ENCODE measurements around the gene PPP2R5A. TPM values are rescaled to one million over a fixed set of nuclear protein-coding genes. Genes with fewer than 3 reads are reported as not detected.

The PPP2R5A gene
- total and polyA plus RNA-seq, 2 of the 8 experiments (the other 6 are each of a cell fraction or from before 2014, with no cell fraction given): 14.6 to 36.3 TPM

- Histone ChIP-seq H2BK5ac (ENCODE audit: low read depth, low read length) (no peak overlapping the region), H3K14ac (ENCODE audit: insufficient read length) (no peak overlapping the region), H3K36me3 (ENCODE audit: control insufficient read depth in 2 of 4, insufficient read depth in 4 of 4, low read length in 3 of 4) (no peaks in the 10 kb centered on the region; a peak in 1 of 8 replicates), H3K4me2 (ENCODE audit: insufficient read depth in 1 of 2, low read depth in 2 of 2, low read length in 2 of 2) (no peak overlapping the region), H3K9me3 (ENCODE audit: insufficient read depth in 2 of 2, low read depth in 1 of 2, low read length in 1 of 2) (no peaks in the 10 kb centered on the region), H3K56ac (replicated peaks; ENCODE audit: insufficient read length, low read depth, low read length) (no peak overlapping the region), H4K91ac (replicated peaks; ENCODE audit: insufficient read length, low read length) (no peak overlapping the region), H3K9ac (replicated peaks in 1 of 4; ENCODE audit: extremely low read depth in 1 of 4, low read depth in 3 of 4, low read length in 3 of 4) (no peak overlapping the region), H4K8ac (ENCODE audit: extremely low read depth, insufficient read depth, low read length) (no peak overlapping the region), H3K79me2 (ENCODE audit: control insufficient read depth in 1 of 2, insufficient read depth in 2 of 2, low read length in 2 of 2) (peaks cover 0 to 74% of the 10 kb centered on the region in 2 experiments; a peak in 2 of 4 replicates), H3K23me2 (ENCODE audit: low read depth, low read length) (no peaks in the 10 kb centered on the region), H3K4me1 (replicated peaks in 1 of 4; ENCODE audit: control insufficient read depth in 3 of 4, insufficient read depth in 4 of 4, low read length in 3 of 4) (peaks cover 2 to 11% (median 5%) of the 10 kb centered on the region in 4 experiments; a peak in 2 of 7 replicates), H3K79me1 (ENCODE audit: low read depth, low read length) (no peaks in the 10 kb centered on the region), H3K27ac (ENCODE audit: low read depth, low read length) (no peak overlapping the region), H4K20me1 (replicated peaks in 1 of 2; ENCODE audit: control insufficient read depth in 1 of 2, insufficient read depth in 2 of 2, low read length in 2 of 2) (peaks cover 0 to 1% of the 10 kb centered on the region in 2 experiments), H4K5ac (ENCODE audit: insufficient read length, low read depth, low read length) (no peak overlapping the region), H2AFZ (ENCODE audit: low read length) (no peak overlapping the region), H2BK15ac (ENCODE audit: low read length) (no peak overlapping the region), H2BK120ac (replicated peaks; ENCODE audit: low read depth, low read length) (no peak overlapping the region), H2BK20ac (ENCODE audit: low read length) (no peak overlapping the region), H2AK5ac (ENCODE audit: low read depth, low read length) (no peak overlapping the region), H3K4me3 (ENCODE audit: extremely low read depth in 1 of 4, insufficient read depth in 2 of 4, low read depth in 3 of 4, low read length in 4 of 4) (no peak overlapping the region), H3K4ac (replicated peaks; ENCODE audit: insufficient read length, low read depth, low read length) (no peak overlapping the region), H3K27me3 (replicated peaks in 1 of 4; ENCODE audit: control insufficient read depth in 3 of 4, extremely low read depth in 1 of 4, insufficient read depth in 3 of 4, low read length in 3 of 4) (no peaks in the 10 kb centered on the region), H2BK12ac (ENCODE audit: low read depth, low read length) (no peak overlapping the region), H3K23ac (ENCODE audit: insufficient read length) (no peak overlapping the region), H3K18ac (ENCODE audit: extremely low read depth, low read length) (no peak overlapping the region)
- POLR2A ChIA-PET (ENCODE audit: partially characterized antibody): interaction anchor here (0.6 to 1.3 kb wide), 2 partner anchors 28 to 29 kb away, joined by 3 read pairs; no protein-coding TSS in a partner anchor
- 91% methylated on average over 2 of the region's 2 CpGs; no CpG with 5 or more reads in 1 of the 2 experiments for WGBS, 2 experiments (ENCODE audit: extremely low coverage in 1 of 2, insufficient coverage in 1 of 2, insufficient read length in 1 of 2, insufficient replicate concordance in 2 of 2, low coverage in 1 of 2, low lambda C conversion rate in 2 of 2, missing lambda C conversion rate in 1 of 2)
- TF ChIP-seq NANOG (IDR thresholded peaks at IDR 0.05; ENCODE audit: insufficient read depth, low read depth, low read length, poor library complexity, severe bottlenecking) (no peak), EP300 (IDR thresholded peaks at IDR 0.05; ENCODE audit: borderline replicate concordance in 1 of 2, low read depth in 2 of 2, low read length in 2 of 2) (no peak)
- CTCF ChIA-PET (ENCODE audit: partially characterized antibody): interaction anchor here (0.9 to 2.4 kb wide), 7 partner anchors 23 to 350 kb away, joined by 3 to 12 read pairs (median 3); no protein-coding TSS in a partner anchor
- DNase-seq (ENCODE audit: low read depth in 1 of 2, low spot score in 2 of 2): no peak
- no peak for FAIRE-seq
Observed at GRCh38 chr1:212315184-212315583, 30.0 kb downstream of the PPP2R5A start.
